Middle frontal gyrus (tissue), 1 donor: Measurements from ENCODE around the gene VSNL1.
A peak's percentile ranks its signal among the peaks of the same experiment; 100 is the strongest.

Experiments used
- DNase-seq: peaks from one replicate; pipeline ENCODE4 v3.0.0-alpha.2; 2015; ENCODE audit warnings: low spot score; ENCODE audit errors: extremely low spot score

The VSNL1 gene

GRCh38 chr2:17580319-17580715 lies 39.8 kb downstream of the VSNL1 start:
- no peak for DNase-seq

GRCh38 chr2:17581831-17582230 lies 41.3 kb downstream of the VSNL1 start:
- DNase-seq, result no peak

- no peak for DNase-seq
Measured at GRCh38 chr2:17583166-17583565, 42.7 kb downstream of the VSNL1 start.

GRCh38 chr2:17583646-17584045 lies 43.1 kb downstream of the VSNL1 start:
- no peak for DNase-seq

GRCh38 chr2:17584689-17585088 lies 44.2 kb downstream of the VSNL1 start:
- DNase-seq, result no peak

GRCh38 chr2:17587469-17587868 lies 47.0 kb downstream of the VSNL1 start:
- no peak for DNase-seq

- no peak for DNase-seq
Measured at GRCh38 chr2:17588031-17588430, 47.5 kb downstream of the VSNL1 start.

- DNase-seq, result no peak
Measured at GRCh38 chr2:17589406-17590035, 49.0 kb downstream of the VSNL1 start.

- DNase-seq, result no peak
Measured at GRCh38 chr2:17590342-17590911, 49.9 kb downstream of the VSNL1 start.

- no peak for DNase-seq
Measured at GRCh38 chr2:17591846-17592245, 51.4 kb downstream of the VSNL1 start.

GRCh38 chr2:17592731-17593409 lies 52.4 kb downstream of the VSNL1 start:
- no peak for DNase-seq

GRCh38 chr2:17593445-17593840 lies 52.9 kb downstream of the VSNL1 start:
- no peak for DNase-seq

- DNase-seq, result no peak
Measured at GRCh38 chr2:17593841-17594491, 53.5 kb downstream of the VSNL1 start.

GRCh38 chr2:17594533-17595401 lies 54.3 kb downstream of the VSNL1 start:
- peak; percentile 53 for DNase-seq

GRCh38 chr2:17599617-17600016 lies 59.1 kb downstream of the VSNL1 start:
- no peak for DNase-seq

- DNase-seq, result no peak
Measured at GRCh38 chr2:17600556-17601204, 60.2 kb downstream of the VSNL1 start.

GRCh38 chr2:17604050-17604449 lies 63.6 kb downstream of the VSNL1 start:
- no peak for DNase-seq

GRCh38 chr2:17605696-17606095 lies 65.2 kb downstream of the VSNL1 start:
- no peak for DNase-seq

GRCh38 chr2:17606851-17607250 lies 66.4 kb downstream of the VSNL1 start:
- no peak for DNase-seq

GRCh38 chr2:17607379-17607778 lies 66.9 kb downstream of the VSNL1 start:
- no peak for DNase-seq

GRCh38 chr2:17608251-17608650 lies 67.8 kb downstream of the VSNL1 start:
- no peak for DNase-seq
